Upper lobe of left lung (tissue), 6 donors: ENCODE measurements around the gene EFHD1. TPM values are rescaled to one million over a fixed set of nuclear protein-coding genes. Genes with fewer than 3 reads are reported as not detected.

Source experiments
- ATAC-seq, 2 donors: fragments of 200-7000 bp; cut with Tn5 transposase; one replicate each; pipeline ENCODE4 v1.9.1; 2022; ENCODE audit warnings: mild to moderate bottlenecking in 2 of 2, moderate library complexity in 2 of 2; ENCODE audit not compliant: low FRiP score in 2 of 2
- DNase-seq, 2 donors: peaks; one replicate each; pipeline ENCODE4 v3.0.0-alpha.2; 2019 to 2020
- H3K27ac ChIP-seq, 4 donors: fragments of 200-600 bp; sonication (generic); one replicate each; pipeline ENCODE4 v1.5.1; 2016 to 2019
- H3K27me3 ChIP-seq, 4 donors: fragments of 200-600 bp; sonication (generic); one replicate each; pipeline ENCODE4 v1.5.1; 2017 to 2019
- H3K36me3 ChIP-seq, 4 donors: fragments of 200-600 bp; sonication (generic); one replicate each; pipeline ENCODE4 v1.5.1; 2016 to 2019
- H3K4me1 ChIP-seq, 4 donors: fragments of 200-600 bp; sonication (generic); one replicate each; pipeline ENCODE4 v1.5.1; 2018 to 2019
- H3K4me3 ChIP-seq, 4 donors: fragments of 200-600 bp; sonication (generic); one replicate each; pipeline ENCODE4 v1.5.1; 2017 to 2019; ENCODE audit warnings: mild to moderate bottlenecking in 2 of 4, moderate library complexity in 1 of 4
- H3K9me3 ChIP-seq, 4 donors: fragments of 200-600 bp; sonication (generic); one replicate each; pipeline ENCODE4 v1.5.1; 2018 to 2019
- EP300 ChIP-seq, 4 donors: sonication (generic); formaldehyde crosslinking; IDR thresholded peaks; one replicate each; pipeline ENCODE4 v1.5.1; 2017; ENCODE audit warnings: antibody characterized with exemption in 4 of 4, control low read depth in 2 of 4
- POLR2A ChIP-seq, 4 donors: fragments of 450-650 bp; IDR thresholded peaks; one replicate each; pipeline ENCODE4 v1.5.1; 2016 to 2017; ENCODE audit warnings: antibody characterized with exemption in 4 of 4, mild to moderate bottlenecking in 2 of 4
- POLR2AphosphoS5 ChIP-seq, 2 donors: sonication (generic); formaldehyde crosslinking; IDR thresholded peaks; one replicate each; pipeline ENCODE4 v1.5.1; 2017; ENCODE audit warnings: antibody characterized with exemption in 2 of 2
- WGBS, 2 donors: methylation state at CpG; one replicate each; pipeline ENCODE4 v1.1.5; 2017 to 2018; 5-methylcytosine and 5-hydroxymethylcytosine counted together
- total RNA-seq, 6 donors: library from RNA; depleted of rRNA in 4 of 6; stranded (reverse); fragments of >200 nt in 4 of 6; gene quantifications; one replicate each; pipeline versions ENCODE4 v1.1.0 to v1.2.1, GENCODE V29; 2016 to 2021
- TF ChIP-seq, protein P1 (sequence below), 6 experiments: fragments of 450-650 bp in 4 of 6; fragments of 200-600 bp in 2 of 6; sonication (generic) in 2 of 6; IDR thresholded peaks; one replicate each; pipeline ENCODE4 v1.5.1; 2016 to 2019; ENCODE audit warnings: antibody characterized with exemption in 6 of 6
- donor health status: DM: no; HTN: no; CAD: no; lungs with moderate emphysema.
- donor health status: DM: no; HTN: yes; CAD: no; lungs with severe emphysema.

EFHD1 gene
- total RNA-seq, 6 donors from 2014 or later, result 3.7 to 11.1 (median 5.2) TPM

DNA sequence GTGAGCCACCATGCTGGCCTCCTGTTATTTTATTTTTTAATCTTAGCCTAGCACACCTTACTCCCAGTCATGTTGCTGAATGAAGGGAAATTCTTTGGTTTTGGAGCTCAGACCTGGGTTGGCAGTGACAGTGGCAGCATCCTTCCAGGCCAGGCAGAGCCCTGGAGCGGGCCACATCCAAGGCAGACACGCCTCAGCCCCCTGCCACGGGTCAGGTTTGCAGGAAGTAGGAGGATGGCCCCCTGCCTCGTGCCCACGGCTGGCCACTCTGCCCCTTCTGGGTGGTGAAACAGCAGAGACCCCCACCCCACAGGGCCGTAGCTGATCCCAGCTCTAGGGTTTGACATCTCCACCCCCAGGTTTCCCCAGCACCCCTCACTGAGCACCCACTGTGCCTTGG lies 11.7 kb downstream of the EFHD1 start:
- H3K27ac ChIP-seq, result no peak overlapping the region
- 83 to 86% methylated on average over 3 to 6 of the region's 6 CpGs for WGBS, 2 donors
- TF ChIP-seq, protein P1, sequence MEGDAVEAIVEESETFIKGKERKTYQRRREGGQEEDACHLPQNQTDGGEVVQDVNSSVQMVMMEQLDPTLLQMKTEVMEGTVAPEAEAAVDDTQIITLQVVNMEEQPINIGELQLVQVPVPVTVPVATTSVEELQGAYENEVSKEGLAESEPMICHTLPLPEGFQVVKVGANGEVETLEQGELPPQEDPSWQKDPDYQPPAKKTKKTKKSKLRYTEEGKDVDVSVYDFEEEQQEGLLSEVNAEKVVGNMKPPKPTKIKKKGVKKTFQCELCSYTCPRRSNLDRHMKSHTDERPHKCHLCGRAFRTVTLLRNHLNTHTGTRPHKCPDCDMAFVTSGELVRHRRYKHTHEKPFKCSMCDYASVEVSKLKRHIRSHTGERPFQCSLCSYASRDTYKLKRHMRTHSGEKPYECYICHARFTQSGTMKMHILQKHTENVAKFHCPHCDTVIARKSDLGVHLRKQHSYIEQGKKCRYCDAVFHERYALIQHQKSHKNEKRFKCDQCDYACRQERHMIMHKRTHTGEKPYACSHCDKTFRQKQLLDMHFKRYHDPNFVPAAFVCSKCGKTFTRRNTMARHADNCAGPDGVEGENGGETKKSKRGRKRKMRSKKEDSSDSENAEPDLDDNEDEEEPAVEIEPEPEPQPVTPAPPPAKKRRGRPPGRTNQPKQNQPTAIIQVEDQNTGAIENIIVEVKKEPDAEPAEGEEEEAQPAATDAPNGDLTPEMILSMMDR (IDR thresholded peaks at IDR 0.05), result no peak
- TF ChIP-seq POLR2A (IDR thresholded peaks at IDR 0.05), result no peak
- TF ChIP-seq POLR2AphosphoS5 (IDR thresholded peaks at IDR 0.05), result no peak
- TF ChIP-seq EP300 (IDR thresholded peaks at IDR 0.05), result no peak
- no peak overlapping the region for H3K4me3 ChIP-seq
- H3K4me1 ChIP-seq, result no peaks in the 10 kb centered on the region
- H3K36me3 ChIP-seq, result no peaks in the 10 kb centered on the region
- ATAC-seq (no peak), DNase-seq (no peak)
- H3K27me3 ChIP-seq, result no peaks in the 10 kb centered on the region
- H3K9me3 ChIP-seq, result no peaks in the 10 kb centered on the region

DNA sequence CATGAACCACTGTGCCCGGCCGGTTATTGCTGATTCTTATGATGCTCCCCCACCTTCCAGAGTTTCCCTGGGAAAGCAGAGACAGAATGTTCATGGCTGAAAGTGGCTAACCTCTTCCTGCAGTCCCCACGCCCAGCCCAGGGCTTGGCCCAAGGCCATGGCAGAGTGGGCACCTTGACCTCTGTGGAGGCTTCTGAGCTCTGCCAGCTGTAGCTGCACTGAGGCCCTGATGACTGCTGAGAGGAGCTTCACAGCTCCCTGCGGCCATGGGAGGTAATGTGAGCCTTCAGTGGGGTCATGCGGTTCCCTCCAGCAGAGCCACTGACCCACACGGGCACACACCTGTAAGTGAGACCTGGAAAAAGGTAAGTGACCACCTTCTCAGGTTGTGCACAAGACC lies 13.3 kb downstream of the EFHD1 start:
- no peaks in the 10 kb centered on the region for H3K4me1 ChIP-seq
- H3K4me3 ChIP-seq, result no peak overlapping the region
- no peaks in the 10 kb centered on the region for H3K27me3 ChIP-seq
- 81 to 82% methylated on average over 2 to 6 of the region's 6 CpGs for WGBS, 2 donors
- DNase-seq, result no peak
- no peaks in the 10 kb centered on the region for H3K36me3 ChIP-seq
- TF ChIP-seq EP300 (IDR thresholded peaks at IDR 0.05) (no peak), POLR2A (IDR thresholded peaks at IDR 0.05) (no peak), POLR2AphosphoS5 (IDR thresholded peaks at IDR 0.05) (no peak)
- TF ChIP-seq, protein P1 (IDR thresholded peaks at IDR 0.05), result no peak
- peak in 1 of 2 donors; percentile 5 for ATAC-seq
- no peak overlapping the region for H3K27ac ChIP-seq
- H3K9me3 ChIP-seq, result no peaks in the 10 kb centered on the region

DNA sequence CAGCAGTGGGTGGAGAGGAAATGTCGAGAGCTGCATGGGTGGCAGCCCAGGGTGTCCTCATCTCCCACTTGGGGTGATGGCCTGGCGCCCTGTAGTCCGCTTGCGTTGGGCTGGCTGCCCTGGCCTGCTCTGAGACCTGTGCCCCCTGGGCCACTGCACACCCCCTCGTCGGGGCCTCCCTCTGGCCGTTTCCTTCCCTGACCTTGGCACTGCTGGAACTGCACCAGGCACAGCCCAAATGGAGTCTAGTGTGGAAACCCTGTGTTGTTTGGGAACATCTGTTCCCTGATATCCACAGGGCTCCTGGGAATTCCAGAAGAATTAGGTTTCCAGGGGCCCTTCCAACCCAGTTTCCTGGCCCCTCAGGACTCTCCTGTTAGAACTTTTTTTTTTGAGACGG lies 13.9 kb downstream of the EFHD1 start:
- no peak for TF ChIP-seq POLR2AphosphoS5 (IDR thresholded peaks at IDR 0.05)
- TF ChIP-seq POLR2A (IDR thresholded peaks at IDR 0.05), result no peak
- TF ChIP-seq EP300 (IDR thresholded peaks at IDR 0.05), result no peak
- TF ChIP-seq, protein P1 (IDR thresholded peaks at IDR 0.05), result no peak
- peak in 1 of 2 donors; percentile 23 for ATAC-seq
- WGBS, 2 donors, result 86 to 93% methylated on average over 1 to 8 of the region's 8 CpGs

DNA sequence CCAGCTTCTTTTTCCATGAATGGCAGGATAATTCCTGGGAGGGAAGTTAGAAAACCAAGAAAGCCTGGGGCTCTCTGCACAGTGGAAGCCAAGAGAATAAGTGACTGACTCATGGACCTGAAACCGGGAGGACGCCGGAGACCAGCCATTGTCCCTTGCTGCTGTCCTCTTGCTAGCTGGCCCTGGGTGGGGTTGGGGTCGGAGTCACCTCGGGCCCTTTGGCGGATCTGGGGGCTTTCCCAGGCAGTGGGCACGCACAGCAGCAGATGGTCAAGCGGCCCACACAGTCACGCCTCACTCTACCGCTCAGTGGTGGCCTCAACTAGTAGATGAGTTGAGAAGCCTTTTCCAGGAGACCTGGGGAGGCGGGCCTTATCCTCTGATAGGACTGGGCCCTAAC lies 15.6 kb downstream of the EFHD1 start:
- ATAC-seq, result no peak
- H3K4me3 ChIP-seq, result no peak overlapping the region
- TF ChIP-seq POLR2AphosphoS5 (IDR thresholded peaks at IDR 0.05) (no peak), EP300 (IDR thresholded peaks at IDR 0.05) (no peak)
- H3K4me1 ChIP-seq, result no peaks in the 10 kb centered on the region
- H3K27ac ChIP-seq, result no peak overlapping the region
- WGBS, 2 donors, result 93 to 96% methylated on average over 6 to 11 of the region's 11 CpGs
- DNase-seq, result peak in 1 of 2 donors; percentile 66
- no peaks in the 10 kb centered on the region for H3K36me3 ChIP-seq
- no peaks in the 10 kb centered on the region for H3K27me3 ChIP-seq
- H3K9me3 ChIP-seq, result no peaks in the 10 kb centered on the region

More for the DNA sequence above, 13.9 kb downstream of the EFHD1 start:
- Histone ChIP-seq H3K36me3 (no peaks in the 10 kb centered on the region), H3K27ac (no peak overlapping the region), H3K9me3 (no peaks in the 10 kb centered on the region), H3K4me3 (no peak overlapping the region), H3K27me3 (no peaks in the 10 kb centered on the region), H3K4me1 (no peaks in the 10 kb centered on the region)
- DNase-seq, result no peak

DNA sequence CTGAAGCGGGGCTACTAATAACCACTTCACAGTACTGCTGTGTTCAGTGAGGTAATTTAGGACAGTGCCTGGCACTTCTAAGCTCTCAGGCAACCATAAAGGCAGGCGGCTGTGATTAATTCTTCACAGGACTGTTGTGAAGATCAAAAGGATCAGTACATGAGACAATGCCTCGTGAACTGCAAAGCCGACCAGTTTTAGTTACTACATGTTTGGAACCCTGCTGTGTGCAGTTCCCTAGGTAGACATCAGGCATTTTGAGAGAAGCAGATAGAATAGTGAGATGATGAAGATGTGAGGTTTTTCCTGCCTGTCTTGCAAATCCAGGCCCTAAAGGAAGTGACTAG lies 19.1 kb downstream of the EFHD1 start:
- no peaks in the 10 kb centered on the region for H3K4me1 ChIP-seq
- H3K4me3 ChIP-seq, result no peak overlapping the region
- 75 to 77% methylated on average over 4 of the region's 4 CpGs for WGBS, 2 donors
- ATAC-seq (no peak), DNase-seq (no peak)
- H3K27ac ChIP-seq, result no peak overlapping the region
- no peaks in the 10 kb centered on the region for H3K36me3 ChIP-seq
- TF ChIP-seq, protein P1 (IDR thresholded peaks at IDR 0.05), result no peak
- TF ChIP-seq POLR2AphosphoS5 (IDR thresholded peaks at IDR 0.05) (no peak), EP300 (IDR thresholded peaks at IDR 0.05) (no peak), POLR2A (IDR thresholded peaks at IDR 0.05) (no peak)
- H3K27me3 ChIP-seq, result no peaks in the 10 kb centered on the region
- no peaks in the 10 kb centered on the region for H3K9me3 ChIP-seq
